GM21786 (cell line): ENCODE data around the gene MALRD1.

ENCODE experiments used
- ATAC-seq: cut with Tn5 transposase; IDR thresholded peaks from one replicate; pipeline ENCODE4 v1.9.1; 2021; ENCODE audit not compliant: unreplicated experiment

The MALRD1 gene

DNA sequence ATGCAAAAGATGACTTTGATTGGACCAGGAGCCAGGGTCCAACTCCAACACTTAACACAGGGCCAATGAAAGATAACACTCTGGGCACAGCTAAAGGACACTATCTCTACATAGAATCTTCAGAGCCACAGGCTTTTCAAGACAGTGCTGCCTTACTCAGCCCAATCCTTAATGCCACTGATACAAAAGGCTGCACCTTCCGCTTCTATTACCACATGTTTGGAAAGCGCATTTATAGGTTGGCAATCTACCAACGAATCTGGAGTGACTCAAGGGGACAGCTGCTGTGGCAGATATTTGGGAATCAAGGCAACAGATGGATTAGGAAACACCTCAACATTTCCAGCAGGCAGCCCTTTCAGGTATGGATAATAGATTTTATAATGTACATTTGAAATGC lies 160.7 kb downstream of the MALRD1 start:
- ATAC-seq: no peak

- ATAC-seq: no peak
Measured at GRCh38 chr10:19212590-19212989, 164.0 kb downstream of the MALRD1 start.

DNA sequence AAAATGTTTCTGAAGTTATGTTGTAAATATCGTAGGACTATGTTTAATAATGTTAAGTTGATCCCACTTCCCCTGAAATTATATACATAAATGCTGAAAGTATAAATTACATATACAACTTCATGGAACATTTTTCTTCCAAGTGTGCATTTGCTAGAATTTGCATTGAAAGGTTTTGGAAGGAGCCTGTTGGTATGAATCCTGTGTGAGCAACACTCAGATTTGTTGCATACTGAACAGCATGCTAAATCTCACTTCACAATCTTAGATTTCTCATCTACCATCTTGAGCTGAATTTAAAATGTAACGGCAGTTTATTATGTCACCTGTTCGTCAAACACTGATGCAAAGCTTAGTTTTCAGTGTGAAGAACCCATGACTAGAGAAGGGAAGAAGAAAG lies 172.6 kb downstream of the MALRD1 start:
- ATAC-seq: no peak

GRCh38 chr10:19226025-19226424 lies 177.4 kb downstream of the MALRD1 start:
- ATAC-seq: no peak

DNA sequence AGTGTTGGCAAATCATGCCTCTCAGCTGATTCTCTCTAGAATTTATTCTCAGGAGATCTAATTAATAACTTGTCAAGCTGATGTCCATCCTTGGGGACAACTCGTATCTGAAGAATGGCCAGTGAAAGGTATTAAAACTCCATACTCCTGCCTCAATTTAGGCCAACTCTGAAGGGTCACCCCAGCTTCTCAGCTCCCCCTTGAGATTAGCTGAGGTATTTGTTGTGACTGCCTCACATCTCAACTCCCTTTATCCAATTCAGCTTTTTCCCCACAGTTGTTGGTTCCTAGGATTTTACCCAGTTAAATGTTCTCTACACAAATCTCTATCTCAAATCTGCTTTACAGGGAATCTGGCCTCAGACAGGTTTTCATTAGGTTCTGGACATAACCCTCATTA lies 182.4 kb downstream of the MALRD1 start:
- ATAC-seq: no peak

- ATAC-seq: no peak
Measured at GRCh38 chr10:19245889-19246752, 197.5 kb downstream of the MALRD1 start.

GRCh38 chr10:19247843-19248242 lies 199.2 kb downstream of the MALRD1 start:
- no peak for ATAC-seq

- no peak for ATAC-seq
Measured at GRCh38 chr10:19250546-19250945, 201.9 kb downstream of the MALRD1 start.

- ATAC-seq: no peak
Measured at GRCh38 chr10:19252531-19252930, 203.9 kb downstream of the MALRD1 start.

GRCh38 chr10:19256331-19256730 lies 207.7 kb downstream of the MALRD1 start:
- no peak for ATAC-seq

DNA sequence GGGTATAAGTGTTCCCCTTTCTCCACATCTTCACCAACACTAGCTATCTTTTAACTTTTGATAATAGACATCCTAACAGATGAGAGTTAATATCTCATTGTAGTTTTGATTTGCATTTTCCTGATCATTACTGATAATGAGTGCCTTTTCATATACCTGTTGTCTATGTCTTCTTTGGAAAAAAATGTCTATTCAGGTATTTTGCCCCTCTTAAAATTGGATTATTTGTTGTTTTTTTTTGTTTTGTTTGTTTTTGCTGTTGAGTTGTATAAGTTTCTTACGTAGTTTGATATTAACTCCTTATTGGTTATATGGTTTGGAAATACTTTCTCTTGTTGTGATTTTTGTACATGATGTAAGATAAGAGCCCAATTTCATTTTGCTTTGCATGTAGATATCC lies 214.7 kb downstream of the MALRD1 start:
- no peak for ATAC-seq

GRCh38 chr10:19283285-19283684 lies 234.7 kb downstream of the MALRD1 start:
- no peak for ATAC-seq

DNA sequence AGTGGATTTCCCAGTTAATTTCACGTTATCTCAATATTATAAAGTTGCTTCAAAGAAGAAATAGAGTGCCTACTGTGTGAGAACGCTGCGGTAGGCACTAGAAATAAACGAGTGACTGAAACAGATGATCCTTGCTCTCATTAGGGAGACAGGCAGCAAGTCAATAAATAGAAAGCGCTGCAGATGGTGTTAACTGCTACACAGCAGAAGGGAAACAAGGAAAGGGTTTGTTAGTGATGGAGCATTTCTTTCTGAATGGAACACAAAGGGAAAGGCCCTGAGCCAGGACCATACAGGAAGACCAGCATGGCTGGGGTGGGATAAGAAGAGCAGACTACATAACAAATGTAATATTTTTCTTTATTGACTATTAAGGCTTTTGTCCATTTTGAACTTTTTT lies 235.2 kb downstream of the MALRD1 start:
- no peak for ATAC-seq

GRCh38 chr10:19290770-19291169 lies 242.2 kb downstream of the MALRD1 start:
- no peak for ATAC-seq

DNA sequence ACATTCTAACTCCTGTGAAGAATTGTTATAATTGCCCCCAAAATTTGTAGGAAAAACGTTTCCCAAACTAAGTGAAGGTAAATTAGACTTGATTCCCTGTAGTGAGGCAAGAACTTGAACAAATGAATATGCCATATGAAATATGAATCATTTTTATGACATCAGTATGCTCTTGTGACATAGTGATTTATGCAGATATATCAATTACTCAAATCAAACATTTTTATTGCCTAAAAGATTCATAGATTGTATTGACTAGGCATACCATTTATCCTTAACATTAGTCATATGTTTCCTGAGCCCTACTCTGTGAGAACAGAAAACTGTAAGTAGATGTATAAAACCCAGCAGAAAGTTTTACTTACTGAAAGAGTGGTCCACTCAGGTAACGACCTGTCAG lies 245.6 kb downstream of the MALRD1 start:
- no peak for ATAC-seq

DNA sequence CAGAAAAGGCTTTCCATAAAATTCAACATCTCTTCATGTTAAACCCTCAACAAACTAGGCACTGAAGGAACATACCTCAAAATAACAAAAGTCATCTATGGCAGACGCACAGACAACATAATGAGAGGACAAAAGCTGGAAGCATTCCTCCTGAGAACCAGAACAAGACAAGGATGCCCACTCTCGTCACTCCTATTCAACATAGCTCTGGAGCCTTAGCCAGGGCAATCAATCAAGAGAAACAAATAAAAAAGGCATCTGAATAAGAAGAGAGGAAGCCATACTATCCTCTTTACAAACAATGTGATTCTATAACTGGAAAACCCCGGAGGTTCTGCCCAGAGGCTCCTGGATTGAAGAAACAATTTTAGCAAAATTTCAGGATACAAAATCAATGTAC lies 251.0 kb downstream of the MALRD1 start:
- no peak for ATAC-seq

- no peak for ATAC-seq
Measured at GRCh38 chr10:19302117-19302516, 253.5 kb downstream of the MALRD1 start.

DNA sequence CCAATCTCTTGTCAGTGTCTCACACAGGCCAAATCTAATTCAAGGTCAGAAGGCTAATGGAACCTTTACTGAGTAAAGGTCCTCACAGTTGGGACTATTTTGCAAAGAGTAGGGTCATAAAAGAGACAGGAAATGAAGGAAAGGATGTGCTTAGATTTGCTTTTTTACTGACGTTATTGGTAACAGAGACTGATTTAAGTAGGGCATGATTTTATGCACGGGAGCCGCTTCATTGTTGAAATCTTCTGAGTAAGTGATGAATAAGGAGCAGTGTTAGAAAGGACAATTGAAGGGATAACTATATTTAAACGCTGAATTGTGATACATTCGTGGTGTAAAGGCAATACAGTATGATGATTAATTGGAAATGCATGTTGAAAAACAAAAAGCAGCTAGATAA lies 261.5 kb downstream of the MALRD1 start:
- ATAC-seq: no peak

DNA sequence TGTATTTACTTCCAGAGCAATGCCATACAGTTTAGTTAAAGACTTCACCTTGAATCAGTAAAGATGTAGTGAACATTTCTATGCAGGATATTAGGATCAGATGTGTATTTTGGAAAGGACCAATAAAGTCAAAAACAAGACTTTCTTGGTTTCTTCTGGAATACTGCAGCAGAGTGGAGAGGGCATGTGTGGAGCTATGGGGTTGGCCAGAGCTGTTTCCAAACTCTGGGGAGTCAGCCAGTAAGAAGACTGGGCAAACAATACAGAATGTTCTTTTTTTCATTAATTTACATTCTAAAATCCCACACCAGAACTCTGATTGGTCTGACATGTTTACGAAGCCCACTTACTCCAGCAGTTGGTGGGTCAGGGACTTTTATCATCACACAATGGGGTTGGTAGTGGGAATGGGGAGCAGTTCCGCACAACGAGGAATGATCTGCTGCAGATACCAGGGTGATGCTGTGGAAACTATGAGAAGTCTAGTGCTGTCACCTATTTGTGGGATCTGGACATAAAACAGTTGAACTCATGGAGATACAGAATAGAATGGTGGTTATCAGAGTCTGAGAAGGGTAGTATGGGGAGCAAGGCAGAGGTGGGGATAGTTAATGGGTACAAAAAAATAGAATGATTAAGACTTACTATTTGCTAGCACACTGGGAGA lies 267.7 kb downstream of the MALRD1 start:
- no peak for ATAC-seq

DNA sequence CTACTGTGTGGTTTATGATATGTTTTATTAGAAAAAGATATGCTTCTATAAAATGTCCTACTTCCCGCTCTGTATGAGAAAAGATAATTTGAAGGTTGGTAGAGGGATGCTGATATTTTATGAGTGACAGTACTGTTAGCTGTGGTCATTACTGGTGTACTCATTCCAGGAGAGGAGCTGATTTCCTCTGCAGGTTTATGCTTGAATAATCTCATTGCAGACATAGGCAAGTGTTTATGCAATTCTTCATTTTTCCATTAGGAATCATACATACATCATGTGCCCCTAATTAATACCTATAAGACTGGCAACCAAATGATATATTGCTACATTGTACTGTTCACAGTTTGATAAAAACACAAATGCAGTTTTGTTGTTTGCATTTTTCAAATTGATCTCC lies 269.4 kb downstream of the MALRD1 start:
- ATAC-seq: no peak

DNA sequence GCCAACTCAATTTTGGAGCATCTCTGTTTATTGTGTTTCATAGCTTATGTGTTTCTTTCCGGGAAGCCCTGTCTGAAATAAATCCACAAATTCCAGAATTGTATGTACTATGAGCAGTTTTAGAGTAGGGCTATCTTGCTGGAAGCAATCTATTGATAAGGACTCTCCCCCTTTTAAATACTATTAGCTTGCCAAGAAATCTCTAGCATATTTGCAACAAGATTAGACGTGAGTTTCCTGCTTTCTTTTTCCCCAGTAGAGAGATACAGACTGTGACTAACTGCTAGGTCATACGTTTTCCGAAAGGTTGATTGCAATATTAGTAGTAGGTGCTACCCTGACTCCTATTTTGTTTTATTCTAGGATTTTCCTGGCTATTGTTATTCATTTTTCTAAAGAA lies 277.0 kb downstream of the MALRD1 start:
- ATAC-seq: no peak

GRCh38 chr10:19328582-19328981 lies 280.0 kb downstream of the MALRD1 start:
- ATAC-seq: no peak

- no peak for ATAC-seq
Measured at GRCh38 chr10:19329475-19329874, 280.9 kb downstream of the MALRD1 start.
